HL-60/S4 treated with retinoic acid at 250 ng/mL for 4 days and 3 days (cell line): ENCODE measurements around the gene METTL13.

Experiments
- in situ Hi-C: fragments of 300-500 bp; cut with MboI; formaldehyde crosslinking; loops from 2 replicates; pipeline ENCODE4 v1.7.0; 2022; ENCODE audit warnings: low sequenced_read_pairs

The METTL13 gene

DNA sequence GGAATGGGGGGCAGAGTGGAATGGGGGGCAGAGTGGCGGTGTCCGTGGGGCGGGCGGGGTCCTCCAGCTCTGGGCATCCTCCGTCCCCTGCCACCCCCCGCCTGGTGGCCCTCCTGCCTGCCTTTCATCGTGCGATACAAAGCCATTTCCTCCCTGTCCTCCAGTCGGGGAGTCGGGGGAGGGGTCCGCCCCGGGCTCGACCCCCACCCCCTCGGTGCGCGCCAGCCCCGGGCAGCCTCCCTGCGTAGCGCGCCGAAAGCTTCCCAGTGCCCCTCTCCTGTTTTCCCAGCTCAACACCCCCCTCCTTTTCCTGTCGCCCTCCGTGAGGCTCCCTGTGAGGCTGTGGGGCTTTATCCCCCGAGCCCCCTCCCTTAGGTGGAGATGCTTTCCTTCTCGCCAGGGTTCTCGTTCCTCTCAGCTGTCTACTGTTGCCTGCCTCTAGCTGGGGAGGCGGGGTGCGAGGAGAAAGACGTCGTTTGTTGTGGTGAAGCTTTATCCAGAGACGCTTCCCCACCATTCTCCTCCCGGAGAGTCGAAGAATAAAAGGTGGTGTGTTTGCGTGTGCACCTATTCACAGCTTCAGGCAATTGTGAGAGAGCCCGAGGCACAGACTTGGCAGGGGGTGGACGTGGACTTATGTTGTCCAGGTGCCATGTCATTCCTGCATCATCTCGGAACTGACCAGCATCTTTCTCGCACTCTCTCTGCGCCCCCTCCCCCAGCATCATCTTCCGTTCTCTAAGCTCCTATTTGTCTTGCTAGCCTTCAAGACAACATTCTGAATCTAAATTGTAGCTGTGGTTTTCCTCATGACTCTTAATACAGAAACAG is 60.7 kb downstream of the METTL13 start:
- in situ Hi-C loops, result no loop called here

DNA sequence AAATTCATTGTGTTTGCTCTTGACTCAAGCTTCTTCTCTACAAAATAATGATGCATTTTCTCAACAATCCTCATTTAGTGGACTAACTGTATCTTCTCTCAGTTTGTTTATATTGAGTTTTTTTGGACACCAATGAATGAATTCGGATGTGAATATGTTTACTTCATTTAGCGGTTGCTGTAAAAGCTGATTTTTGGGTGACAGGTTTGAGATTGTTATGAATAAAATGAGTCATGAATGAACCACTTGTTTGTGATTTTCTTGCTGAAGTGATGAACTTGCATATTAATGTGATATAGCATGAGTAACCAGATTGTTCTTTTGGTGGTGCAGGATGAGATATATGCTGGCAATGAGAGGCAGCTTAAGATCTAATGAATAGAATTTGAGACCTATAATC is 62.9 kb downstream of the METTL13 start:
- in situ Hi-C loops, result no loop called here

DNA sequence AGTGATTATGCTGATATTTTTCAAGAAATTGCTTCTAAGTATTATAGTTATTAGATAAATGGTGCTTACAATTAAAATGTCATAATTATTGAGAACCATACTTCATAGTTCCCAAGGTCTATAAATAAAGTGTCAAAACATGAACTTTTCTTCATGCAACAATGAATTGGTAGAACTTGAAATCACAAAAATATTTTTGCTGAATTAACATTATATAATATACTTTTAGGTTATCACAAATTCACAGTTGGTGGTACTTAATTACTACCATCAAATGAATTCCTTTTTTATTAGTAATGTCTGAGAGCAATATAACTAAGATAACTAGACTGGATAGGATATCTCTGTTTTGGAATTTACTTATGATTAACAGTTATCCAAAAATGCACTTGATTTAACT is 64.5 kb downstream of the METTL13 start:
- in situ Hi-C loops, result no loop called here
